WTC11 (cell line): ENCODE measurements around the gene ID2. TPM values are rescaled to one million over a fixed set of nuclear protein-coding genes. Genes with fewer than 3 reads are reported as not detected.

ENCODE experiments used
- ARID4B ChIP-seq: sonication (generic); formaldehyde crosslinking; IDR thresholded peaks from 2 replicates; pipeline ENCODE4 v1.8.0; 2023; ENCODE audit warnings: missing genetic modification reagents, mild to moderate bottlenecking, borderline replicate concordance
- E2F5 ChIP-seq: sonication (generic); formaldehyde crosslinking; IDR thresholded peaks from 2 replicates; pipeline ENCODE4 v1.8.1; 2022; ENCODE audit warnings: mild to moderate bottlenecking, moderate library complexity, missing genetic modification reagents
- GRHL2 ChIP-seq: fragments of 250-450 bp; sonication (Bioruptor Pico); IDR thresholded peaks from 2 replicates; pipeline ENCODE4 v1.8.0; 2022; ENCODE audit warnings: mild to moderate bottlenecking, moderate library complexity; ENCODE audit not compliant: insufficient replicate concordance, severe bottlenecking
- GTF2I ChIP-seq: fragments of 250-450 bp; sonication (Bioruptor Pico); conservative IDR thresholded peaks from 2 replicates; pipeline ENCODE4 v1.4.0; 2021; ENCODE audit warnings: mild to moderate bottlenecking
- HMGA2 ChIP-seq: fragments of 250-450 bp; sonication (Bioruptor Pico); IDR thresholded peaks from 2 replicates; pipeline ENCODE4 v1.4.0; 2021; ENCODE audit warnings: mild to moderate bottlenecking, moderate library complexity
- IRF1 ChIP-seq: sonication (generic); formaldehyde crosslinking; IDR thresholded peaks from 2 replicates; pipeline ENCODE4 v1.8.0; 2023; ENCODE audit warnings: missing genetic modification reagents
- JAZF1 ChIP-seq: fragments of 250-450 bp; sonication (Bioruptor Pico); IDR thresholded peaks from 2 replicates; pipeline ENCODE4 v1.9.0; 2021; ENCODE audit warnings: moderate library complexity, mild to moderate bottlenecking, inconsistent platforms
- NFYB ChIP-seq: sonication (generic); formaldehyde crosslinking; conservative IDR thresholded peaks from 2 replicates; pipeline ENCODE4 v1.8.0; 2022; ENCODE audit warnings: low read depth, missing genetic modification reagents
- PRDM15 ChIP-seq: sonication (generic); formaldehyde crosslinking; IDR thresholded peaks from 2 replicates; pipeline ENCODE4 v1.8.0; 2022; ENCODE audit warnings: missing genetic modification reagents
- PRRX2 ChIP-seq: fragments of 250-450 bp; sonication (Bioruptor Pico); IDR thresholded peaks from 2 replicates; pipeline ENCODE4 v1.8.0; 2021; ENCODE audit warnings: mild to moderate bottlenecking
- SMAD4 ChIP-seq: sonication (generic); formaldehyde crosslinking; IDR thresholded peaks from 2 replicates; pipeline ENCODE4 v1.8.0; 2022; ENCODE audit warnings: mild to moderate bottlenecking, missing genetic modification reagents
- SP1 ChIP-seq: sonication (generic); formaldehyde crosslinking; conservative IDR thresholded peaks from 2 replicates; pipeline ENCODE4 v1.8.1; 2022; ENCODE audit warnings: missing genetic modification reagents
- TP53 ChIP-seq: sonication (generic); formaldehyde crosslinking; IDR thresholded peaks from 2 replicates; pipeline ENCODE4 v1.8.1; 2023; ENCODE audit warnings: mild to moderate bottlenecking, missing genetic modification reagents
- ZBTB21 ChIP-seq: sonication (generic); formaldehyde crosslinking; IDR thresholded peaks from 2 replicates; pipeline ENCODE4 v1.8.1; 2023; ENCODE audit warnings: mild to moderate bottlenecking, missing genetic modification reagents, borderline replicate concordance
- ZNF263 ChIP-seq: sonication (generic); formaldehyde crosslinking; IDR thresholded peaks from 2 replicates; pipeline ENCODE4 v1.8.1; 2022; ENCODE audit warnings: low read depth, mild to moderate bottlenecking, moderate library complexity, missing genetic modification reagents
- ZNF281 ChIP-seq: sonication (generic); formaldehyde crosslinking; IDR thresholded peaks from 2 replicates; pipeline ENCODE4 v1.8.0; 2023; ENCODE audit warnings: mild to moderate bottlenecking, missing genetic modification reagents
- ZNF416 ChIP-seq: fragments of 250-450 bp; sonication (Bioruptor Pico); IDR thresholded peaks from 2 replicates; pipeline ENCODE4 v1.9.0; 2021; ENCODE audit warnings: mild to moderate bottlenecking, inconsistent platforms
- ZNF671 ChIP-seq: fragments of 250-450 bp; sonication (Bioruptor Pico); IDR thresholded peaks from 2 replicates; pipeline ENCODE4 v1.8.0; 2021; ENCODE audit warnings: mild to moderate bottlenecking
- total RNA-seq: library from RNA; stranded (reverse); gene quantifications from 3 replicates; pipeline ENCODE4 v1.2.3, GENCODE V29; 2021
- TF ChIP-seq, protein P1 (sequence below): fragments of 250-450 bp; sonication (Bioruptor Pico); IDR thresholded peaks from 2 replicates; pipeline ENCODE4 v1.9.0; 2021; ENCODE audit warnings: mild to moderate bottlenecking, borderline replicate concordance
- TF ChIP-seq, protein P2 (sequence below): fragments of 250-450 bp; sonication (Bioruptor Pico); IDR thresholded peaks from 2 replicates; pipeline ENCODE4 v1.9.0; 2021; ENCODE audit warnings: mild to moderate bottlenecking

The ID2 gene
- total RNA-seq, 1 experiment from 2014 or later: 38.6 TPM

GRCh38 chr2:8684878-8685696 is 3.2 kb downstream of the ID2 start (continued):
- TF ChIP-seq, protein P1, sequence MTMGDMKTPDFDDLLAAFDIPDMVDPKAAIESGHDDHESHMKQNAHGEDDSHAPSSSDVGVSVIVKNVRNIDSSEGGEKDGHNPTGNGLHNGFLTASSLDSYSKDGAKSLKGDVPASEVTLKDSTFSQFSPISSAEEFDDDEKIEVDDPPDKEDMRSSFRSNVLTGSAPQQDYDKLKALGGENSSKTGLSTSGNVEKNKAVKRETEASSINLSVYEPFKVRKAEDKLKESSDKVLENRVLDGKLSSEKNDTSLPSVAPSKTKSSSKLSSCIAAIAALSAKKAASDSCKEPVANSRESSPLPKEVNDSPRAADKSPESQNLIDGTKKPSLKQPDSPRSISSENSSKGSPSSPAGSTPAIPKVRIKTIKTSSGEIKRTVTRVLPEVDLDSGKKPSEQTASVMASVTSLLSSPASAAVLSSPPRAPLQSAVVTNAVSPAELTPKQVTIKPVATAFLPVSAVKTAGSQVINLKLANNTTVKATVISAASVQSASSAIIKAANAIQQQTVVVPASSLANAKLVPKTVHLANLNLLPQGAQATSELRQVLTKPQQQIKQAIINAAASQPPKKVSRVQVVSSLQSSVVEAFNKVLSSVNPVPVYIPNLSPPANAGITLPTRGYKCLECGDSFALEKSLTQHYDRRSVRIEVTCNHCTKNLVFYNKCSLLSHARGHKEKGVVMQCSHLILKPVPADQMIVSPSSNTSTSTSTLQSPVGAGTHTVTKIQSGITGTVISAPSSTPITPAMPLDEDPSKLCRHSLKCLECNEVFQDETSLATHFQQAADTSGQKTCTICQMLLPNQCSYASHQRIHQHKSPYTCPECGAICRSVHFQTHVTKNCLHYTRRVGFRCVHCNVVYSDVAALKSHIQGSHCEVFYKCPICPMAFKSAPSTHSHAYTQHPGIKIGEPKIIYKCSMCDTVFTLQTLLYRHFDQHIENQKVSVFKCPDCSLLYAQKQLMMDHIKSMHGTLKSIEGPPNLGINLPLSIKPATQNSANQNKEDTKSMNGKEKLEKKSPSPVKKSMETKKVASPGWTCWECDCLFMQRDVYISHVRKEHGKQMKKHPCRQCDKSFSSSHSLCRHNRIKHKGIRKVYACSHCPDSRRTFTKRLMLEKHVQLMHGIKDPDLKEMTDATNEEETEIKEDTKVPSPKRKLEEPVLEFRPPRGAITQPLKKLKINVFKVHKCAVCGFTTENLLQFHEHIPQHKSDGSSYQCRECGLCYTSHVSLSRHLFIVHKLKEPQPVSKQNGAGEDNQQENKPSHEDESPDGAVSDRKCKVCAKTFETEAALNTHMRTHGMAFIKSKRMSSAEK (CRISPR knock-in tag): no peak
- TF ChIP-seq IRF1 (CRISPR knock-in tag) (no peak), ARID4B (CRISPR knock-in tag) (no peak), SMAD4 (CRISPR knock-in tag) (no peak), NFYB (no peak), TP53 (CRISPR knock-in tag) (no peak), ZNF416 (CRISPR knock-in tag) (no peak), SP1 (CRISPR knock-in tag) (no peak; the same call in 1 of the 2 replicates), ZNF281 (CRISPR knock-in tag) (peak; percentile 79; the same call in 1 of the 2 replicates), GTF2I (CRISPR knock-in tag) (no peak), PRRX2 (CRISPR knock-in tag) (0 out of 2 replicates have a peak, but pooled peaks have one; percentile 27), HMGA2 (CRISPR knock-in tag) (no peak), GRHL2 (no peak), PRDM15 (peak; percentile 11; the same call in 1 of the 2 replicates), ZNF671 (no peak), JAZF1 (CRISPR knock-in tag) (no peak), ZNF263 (no peak), ZBTB21 (CRISPR knock-in tag) (no peak), E2F5 (CRISPR knock-in tag) (no peak)
- TF ChIP-seq, protein P2, sequence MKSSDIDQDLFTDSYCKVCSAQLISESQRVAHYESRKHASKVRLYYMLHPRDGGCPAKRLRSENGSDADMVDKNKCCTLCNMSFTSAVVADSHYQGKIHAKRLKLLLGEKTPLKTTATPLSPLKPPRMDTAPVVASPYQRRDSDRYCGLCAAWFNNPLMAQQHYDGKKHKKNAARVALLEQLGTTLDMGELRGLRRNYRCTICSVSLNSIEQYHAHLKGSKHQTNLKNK: no peak; the same call in 1 of the 2 replicates
